ENCODE results near the gene LSAMP.
"Not testable (repeated sequence)": the region's sequence is repeated elsewhere in the genome, so short reads cannot be mapped to it uniquely, and the experiment has no call there.

Gene LSAMP

GRCh38 chr3:115772951-115773350 is 672.3 kb downstream of the LSAMP start:
- no peak for TF ChIP-seq CTCF (conservative IDR thresholded peaks at IDR 0.05; ENCODE audit: low read depth, low read length)
- no peak for DNase-seq (ENCODE audit: low read depth)
- H3K4me3 ChIP-seq (ENCODE audit: low read depth, low read length): no peak overlapping the region

- no peak for TF ChIP-seq CTCF (conservative IDR thresholded peaks at IDR 0.05; ENCODE audit: low read depth, low read length)
- no peak for DNase-seq (ENCODE audit: low read depth)
- no peak overlapping the region for H3K4me3 ChIP-seq (ENCODE audit: low read depth, low read length)
Measured at GRCh38 chr3:115768661-115769060, 676.6 kb downstream of the LSAMP start.

GRCh38 chr3:115766587-115767482 is 678.5 kb downstream of the LSAMP start:
- no peak for TF ChIP-seq CTCF (conservative IDR thresholded peaks at IDR 0.05; ENCODE audit: low read depth, low read length)
- peak; percentile 80 for DNase-seq (ENCODE audit: low read depth)
- no peak overlapping the region for H3K4me3 ChIP-seq (ENCODE audit: low read depth, low read length)

GRCh38 chr3:115761927-115762305 is 683.4 kb downstream of the LSAMP start:
- DNase-seq (ENCODE audit: low read depth): no peak
- no peak overlapping the region for H3K4me3 ChIP-seq (ENCODE audit: low read depth, low read length)
- no peak for TF ChIP-seq CTCF (conservative IDR thresholded peaks at IDR 0.05; ENCODE audit: low read depth, low read length)

GRCh38 chr3:115760716-115761115 is 684.6 kb downstream of the LSAMP start:
- no peak for DNase-seq (ENCODE audit: low read depth)
- H3K4me3 ChIP-seq (ENCODE audit: low read depth, low read length): no peak overlapping the region
- TF ChIP-seq CTCF (conservative IDR thresholded peaks at IDR 0.05; ENCODE audit: low read depth, low read length): no peak

GRCh38 chr3:115758076-115758763 is 687.1 kb downstream of the LSAMP start:
- peak; percentile 61 for DNase-seq (ENCODE audit: low read depth)
- no peak overlapping the region for H3K4me3 ChIP-seq (ENCODE audit: low read depth, low read length)
- no peak for TF ChIP-seq CTCF (conservative IDR thresholded peaks at IDR 0.05; ENCODE audit: low read depth, low read length)

GRCh38 chr3:115752978-115753377 is 692.3 kb downstream of the LSAMP start:
- not testable (repeated sequence) for H3K4me3 ChIP-seq (ENCODE audit: low read depth, low read length); DNase-seq (ENCODE audit: low read depth)
